Activated T-cell treated with anti-CD3 and anti-CD28 coated beads for 1 hour (primary cell): ENCODE data around the gene SOX6.

ENCODE experiments used
- DNase-seq: peaks from one replicate; pipeline ENCODE4 v3.0.0-alpha.2; 2020; ENCODE audit warnings: low read depth

Gene SOX6

DNA sequence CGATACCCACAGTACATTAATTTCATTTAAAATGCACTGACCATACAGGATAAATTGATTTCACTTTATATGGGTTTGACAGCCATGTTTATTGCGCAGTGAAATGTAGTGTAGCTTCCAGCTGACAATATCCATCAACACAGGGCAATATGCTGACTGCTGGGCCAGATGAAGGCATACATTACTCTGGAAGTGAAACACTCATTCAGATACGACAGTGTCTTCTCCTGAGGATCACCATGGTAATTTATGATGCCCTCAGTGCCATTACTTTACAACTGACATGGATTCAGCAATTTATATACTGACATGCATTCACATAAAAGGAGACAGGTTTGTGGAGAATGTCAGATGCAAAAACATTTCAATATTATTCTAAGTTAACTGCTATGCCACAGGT, 365.1 kb downstream of the SOX6 start:
- DNase-seq: no peak

DNA sequence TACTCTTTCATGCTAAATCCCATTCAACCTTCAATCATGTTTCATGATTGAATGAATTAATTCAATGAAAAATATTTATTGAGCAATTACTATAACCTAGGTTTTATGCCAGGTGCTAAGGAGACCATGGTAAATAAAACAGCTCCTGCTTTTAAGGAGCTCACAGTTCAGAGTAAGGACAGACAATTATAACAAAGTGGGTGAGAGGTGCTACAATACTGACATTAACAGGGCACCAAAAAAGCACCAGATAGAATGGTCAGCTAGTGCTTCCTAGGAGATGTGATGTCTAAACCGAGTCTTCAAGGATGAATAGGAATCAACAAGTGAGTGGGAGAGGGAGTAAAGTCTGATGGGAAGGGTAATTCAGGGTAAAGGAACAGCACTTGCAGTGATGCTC, 366.7 kb downstream of the SOX6 start:
- DNase-seq: no peak

DNA sequence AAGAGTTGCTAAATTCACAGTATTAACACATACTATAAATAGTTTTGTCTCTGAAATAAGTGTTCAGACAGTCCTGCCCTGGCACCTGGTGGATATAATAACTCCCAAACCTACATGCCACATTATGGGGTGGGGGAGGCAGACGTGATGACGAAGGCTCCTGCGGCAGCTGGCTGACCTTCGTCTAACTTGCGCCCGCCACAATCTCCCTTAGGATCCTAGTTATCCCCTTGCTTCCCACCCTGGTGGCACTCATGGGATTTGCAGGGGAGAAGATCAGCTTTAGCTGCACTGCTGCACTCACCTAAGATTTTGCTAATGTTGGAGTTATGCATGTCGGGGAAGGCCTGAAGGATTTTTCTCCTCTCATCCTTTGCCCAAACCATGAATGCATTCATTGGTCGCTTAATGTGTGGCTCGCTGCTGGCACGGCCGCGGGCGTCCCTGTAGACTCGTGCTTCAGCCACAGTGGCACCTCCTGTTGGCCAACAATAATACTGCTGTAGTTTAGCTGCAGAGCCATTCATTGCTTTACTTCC, 367.6 kb downstream of the SOX6 start:
- no peak for DNase-seq

- DNase-seq: no peak
These were observed 368.3 kb downstream of the SOX6 start for GRCh38 chr11:15988016-15988550.

DNA sequence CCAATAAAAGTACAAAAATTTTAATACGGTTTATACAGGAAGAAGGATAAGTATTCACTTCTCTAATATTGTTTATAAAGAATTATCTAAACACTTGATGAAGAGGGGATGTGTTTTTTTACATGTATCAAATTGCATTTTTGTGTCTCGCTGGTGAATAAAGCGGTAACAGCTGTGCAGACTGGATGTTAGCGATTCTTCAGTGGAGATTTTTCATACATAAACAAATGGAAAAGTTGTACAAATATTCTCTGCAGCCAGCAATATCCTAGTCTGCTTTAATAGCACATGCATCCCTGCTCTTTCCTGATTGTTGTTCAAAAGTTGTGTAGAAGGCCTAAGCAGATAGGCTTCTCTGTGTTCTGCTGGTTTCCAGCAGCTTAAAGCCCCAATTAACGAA, 369.3 kb downstream of the SOX6 start:
- no peak for DNase-seq

DNA sequence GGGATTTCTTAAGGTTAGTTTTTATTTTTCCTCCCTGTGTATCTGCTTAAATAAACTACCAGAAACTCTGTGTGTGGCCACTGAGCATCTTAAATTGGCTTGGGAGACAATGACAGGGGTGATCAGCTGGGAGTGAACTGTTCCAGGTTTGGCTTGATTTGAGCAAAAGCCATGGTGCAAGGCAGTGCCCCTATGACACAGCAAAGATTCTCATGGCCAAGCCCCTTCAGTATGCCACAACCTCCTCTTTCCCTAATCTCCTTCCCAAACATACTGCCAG, 370.5 kb downstream of the SOX6 start:
- no peak for DNase-seq

DNA sequence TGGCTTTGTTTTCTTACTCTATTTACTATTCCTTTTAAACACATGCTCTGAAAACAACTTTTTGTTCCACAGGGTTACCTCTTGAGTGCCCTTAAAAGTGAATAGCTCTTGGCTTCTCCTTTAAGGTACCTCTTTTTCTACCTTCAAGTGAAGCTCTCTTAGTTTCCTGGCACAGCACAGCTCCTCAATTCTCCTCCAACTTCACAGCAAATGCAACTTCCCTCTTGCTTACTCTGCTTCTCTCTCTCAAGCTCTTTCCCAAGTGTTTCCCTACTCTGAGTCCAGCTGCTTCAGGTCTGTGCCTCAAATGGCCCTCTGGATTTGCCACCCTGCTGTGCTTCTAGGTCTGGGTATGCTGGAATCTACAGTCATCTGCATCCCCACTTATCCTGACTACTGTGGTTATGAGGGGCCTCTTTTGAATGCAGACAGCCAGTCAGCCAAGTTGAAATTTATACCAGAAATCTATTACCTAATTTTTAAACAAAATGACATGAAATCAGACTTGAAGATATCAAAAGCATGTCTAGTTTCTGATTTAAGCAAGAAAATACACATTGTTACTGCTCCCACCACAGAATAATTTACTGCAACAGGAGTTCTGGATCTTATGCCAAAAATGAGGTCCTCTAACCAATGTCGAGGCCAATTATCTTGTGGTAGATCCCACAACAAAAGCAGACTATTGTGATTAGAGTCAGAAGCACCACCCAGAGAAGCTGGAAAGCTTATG, 371.1 kb downstream of the SOX6 start:
- DNase-seq: no peak

DNA sequence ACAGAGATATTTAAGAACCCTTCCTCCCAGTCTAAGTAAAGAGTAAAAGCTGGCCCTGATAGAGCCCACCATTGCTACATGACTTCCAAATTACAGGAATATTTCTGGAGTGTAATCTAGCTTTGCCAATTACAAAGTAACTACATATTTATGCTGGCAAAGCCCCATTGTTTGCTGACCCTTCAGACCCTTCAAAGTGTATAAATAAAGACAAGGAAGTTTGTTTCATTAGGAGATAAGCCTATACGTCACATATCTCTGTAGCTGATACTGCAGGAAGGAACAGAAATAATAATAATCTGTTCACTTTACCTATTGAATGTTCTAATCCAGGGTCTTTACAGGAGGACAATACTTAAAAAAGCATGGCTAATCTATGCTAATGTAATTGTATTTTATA, 375.1 kb downstream of the SOX6 start:
- no peak for DNase-seq

GRCh38 chr11:15977116-15977515, 379.2 kb downstream of the SOX6 start:
- DNase-seq: no peak

GRCh38 chr11:15976433-15977045, 379.8 kb downstream of the SOX6 start:
- no peak for DNase-seq

GRCh38 chr11:15975742-15976141, 380.6 kb downstream of the SOX6 start:
- no peak for DNase-seq

DNA sequence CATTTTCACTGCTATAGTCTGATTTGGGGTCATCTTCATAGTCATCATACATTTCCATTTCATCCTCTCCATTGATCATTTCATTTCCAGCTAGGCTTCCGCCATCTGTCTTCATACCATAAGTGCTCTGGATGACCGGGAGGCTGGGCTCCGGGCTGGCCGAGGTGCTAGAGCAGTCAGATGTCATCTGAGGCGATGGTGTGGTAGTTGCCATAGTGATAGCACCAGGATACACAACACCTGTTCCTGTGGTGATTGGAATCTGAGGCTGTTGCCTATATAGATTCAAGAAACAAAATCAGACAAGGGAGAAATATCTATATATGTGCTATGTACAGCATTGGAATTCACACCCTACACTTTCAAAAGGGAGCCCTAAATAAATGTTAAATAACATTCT, 383.5 kb downstream of the SOX6 start:
- DNase-seq: no peak

GRCh38 chr11:15971215-15971546, 385.2 kb downstream of the SOX6 start:
- DNase-seq: no peak

- DNase-seq: no peak
These were observed 385.7 kb downstream of the SOX6 start for GRCh38 chr11:15970506-15971214.

GRCh38 chr11:15969701-15970329, 386.5 kb downstream of the SOX6 start:
- DNase-seq: no peak

GRCh38 chr11:15969281-15969680, 387.1 kb downstream of the SOX6 start:
- no peak for DNase-seq

- DNase-seq: no peak
These were observed 387.8 kb downstream of the SOX6 start for GRCh38 chr11:15968461-15969130.

DNA sequence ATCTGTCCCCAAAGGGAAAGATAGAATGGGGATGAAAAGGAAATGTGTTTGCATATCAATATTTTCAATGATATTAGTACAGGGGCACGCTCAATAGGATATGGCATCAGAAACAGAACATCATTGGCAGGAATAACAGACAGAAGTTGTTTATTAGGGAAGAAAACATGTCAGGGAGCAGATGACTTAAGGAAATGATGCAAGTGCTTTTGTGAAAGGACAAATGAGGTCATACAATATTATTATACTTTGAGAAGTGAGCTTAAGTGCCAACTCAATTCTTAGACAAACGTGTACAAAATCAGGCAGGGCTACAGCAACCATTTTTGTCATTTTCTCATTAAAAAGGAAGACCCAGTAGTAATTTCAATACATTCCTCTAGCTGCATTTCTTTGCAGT, 388.4 kb downstream of the SOX6 start:
- DNase-seq: no peak

DNA sequence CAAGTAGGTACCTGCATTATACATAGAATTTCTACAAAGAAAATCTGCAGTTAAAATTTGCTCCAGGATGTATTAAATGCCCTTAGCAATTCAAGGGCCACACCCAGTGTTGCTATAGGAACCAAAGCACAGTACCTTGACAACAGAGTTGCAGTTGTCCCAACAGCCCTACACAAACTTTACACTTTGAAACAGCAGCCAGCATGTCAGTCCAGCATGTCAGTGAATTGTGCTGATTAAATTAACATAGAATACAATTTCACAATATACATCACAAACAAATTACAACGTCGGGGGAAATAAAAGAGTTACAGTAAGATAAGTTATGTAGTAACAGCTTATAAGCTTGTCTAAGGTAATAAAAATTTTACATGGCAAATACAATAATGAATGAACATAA, 389.2 kb downstream of the SOX6 start:
- DNase-seq: no peak

- no peak for DNase-seq
These were observed 390.6 kb downstream of the SOX6 start for GRCh38 chr11:15965562-15966250.

DNA sequence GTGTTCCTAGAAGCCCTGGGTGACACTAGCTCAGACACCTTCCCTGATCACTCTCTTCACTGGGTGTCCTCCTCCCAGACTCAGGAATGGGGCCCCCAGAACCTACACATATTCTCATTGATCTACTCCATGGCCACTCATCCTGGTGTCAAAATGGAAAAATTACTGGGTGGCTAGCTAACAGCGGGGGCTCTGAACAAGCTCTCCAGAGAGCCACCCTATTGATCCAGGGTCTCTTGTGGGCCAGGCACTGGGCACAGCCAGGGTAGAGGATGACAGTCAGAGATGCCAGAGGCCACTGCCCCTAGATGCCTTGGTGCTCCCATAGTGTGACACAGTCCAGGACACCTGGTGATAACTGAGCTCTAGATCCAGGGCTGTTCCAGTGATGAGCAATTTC, 393.1 kb downstream of the SOX6 start:
- DNase-seq: no peak

- DNase-seq: no peak
These were observed 397.4 kb downstream of the SOX6 start for GRCh38 chr11:15958910-15959309.
